ENCODE measurements around the gene LVRN.

LVRN gene

GRCh38 chr5:116013207-116013785 lies 51.0 kb downstream of the LVRN start:
- DNase-seq (ENCODE audit: low read depth in 2 of 2, low spot score in 1 of 2): no peak

GRCh38 chr5:116013936-116014335 lies 51.7 kb downstream of the LVRN start:
- DNase-seq (ENCODE audit: low read depth in 2 of 2, low spot score in 1 of 2): no peak

- no peak for DNase-seq (ENCODE audit: low read depth in 2 of 2, low spot score in 1 of 2)
Measured at GRCh38 chr5:116023619-116024018, 61.3 kb downstream of the LVRN start.

GRCh38 chr5:116025866-116026265 lies 63.6 kb downstream of the LVRN start:
- DNase-seq (ENCODE audit: low read depth in 2 of 2, low spot score in 1 of 2): no peak

- no peak for DNase-seq (ENCODE audit: low read depth in 2 of 2, low spot score in 1 of 2)
Measured at GRCh38 chr5:116032094-116032517, 69.8 kb downstream of the LVRN start, which contains the start of gene ARL14EPL. Gene ARL14EPL, plus strand, starts transcription at chr5:116032472. Its CDS starts 18,994 bp downstream, at chr5:116051466.

- DNase-seq (ENCODE audit: low read depth in 2 of 2, low spot score in 1 of 2): no peak
Measured at GRCh38 chr5:116032991-116033390, 70.7 kb downstream of the LVRN start.

- no peak for DNase-seq (ENCODE audit: low read depth in 2 of 2, low spot score in 1 of 2)
Measured at GRCh38 chr5:116035123-116035522, 72.8 kb downstream of the LVRN start.

GRCh38 chr5:116037236-116037822 lies 75.1 kb downstream of the LVRN start:
- DNase-seq (ENCODE audit: low read depth in 2 of 2, low spot score in 1 of 2): no peak

- DNase-seq (ENCODE audit: low read depth in 2 of 2, low spot score in 1 of 2): no peak
Measured at GRCh38 chr5:116038817-116039216, 76.5 kb downstream of the LVRN start.

GRCh38 chr5:116042375-116042774 lies 80.1 kb downstream of the LVRN start:
- DNase-seq (ENCODE audit: low read depth in 2 of 2, low spot score in 1 of 2): no peak

GRCh38 chr5:116044073-116044472 lies 81.8 kb downstream of the LVRN start:
- DNase-seq (ENCODE audit: low read depth in 2 of 2, low spot score in 1 of 2): no peak

- DNase-seq (ENCODE audit: low read depth in 2 of 2, low spot score in 1 of 2): no peak
Measured at GRCh38 chr5:116045821-116046220, 83.5 kb downstream of the LVRN start.

GRCh38 chr5:116046261-116046660 lies 84.0 kb downstream of the LVRN start:
- no peak for DNase-seq (ENCODE audit: low read depth in 2 of 2, low spot score in 1 of 2)

GRCh38 chr5:116046823-116047222 lies 84.5 kb downstream of the LVRN start:
- DNase-seq (ENCODE audit: low read depth in 2 of 2, low spot score in 1 of 2): no peak

- no peak for DNase-seq (ENCODE audit: low read depth in 2 of 2, low spot score in 1 of 2)
Measured at GRCh38 chr5:116058346-116058936, 96.2 kb downstream of the LVRN start.

GRCh38 chr5:116062352-116062751 lies 100.1 kb downstream of the LVRN start:
- DNase-seq (ENCODE audit: low read depth in 2 of 2, low spot score in 1 of 2): no peak

GRCh38 chr5:116063950-116064349 lies 101.7 kb downstream of the LVRN start:
- DNase-seq (ENCODE audit: low read depth in 2 of 2, low spot score in 1 of 2): no peak

GRCh38 chr5:116068028-116068632 lies 105.9 kb downstream of the LVRN start:
- no peak for DNase-seq (ENCODE audit: low read depth in 2 of 2, low spot score in 1 of 2)

GRCh38 chr5:116071211-116071610 lies 108.9 kb downstream of the LVRN start:
- no peak for DNase-seq (ENCODE audit: low read depth in 2 of 2, low spot score in 1 of 2)

- no peak for DNase-seq (ENCODE audit: low read depth in 2 of 2, low spot score in 1 of 2)
Measured at GRCh38 chr5:116075191-116075831, 113.0 kb downstream of the LVRN start.

GRCh38 chr5:116076496-116076895 lies 114.2 kb downstream of the LVRN start:
- no peak for DNase-seq (ENCODE audit: low read depth in 2 of 2, low spot score in 1 of 2)
